NCI-H1694 treated with DMSO at 0.1 percent for 48 hours (cell line): Measurements from ENCODE around the gene SUGCT.
"Not testable (repeated sequence)": the region's sequence is repeated elsewhere in the genome, so short reads cannot be mapped to it uniquely, and the experiment has no call there.

ENCODE experiments used
- DNase-seq: peaks from one replicate; lab custom pipeline; 2025; lab: John Stamatoyannopoulos, UW

The SUGCT gene

DNA sequence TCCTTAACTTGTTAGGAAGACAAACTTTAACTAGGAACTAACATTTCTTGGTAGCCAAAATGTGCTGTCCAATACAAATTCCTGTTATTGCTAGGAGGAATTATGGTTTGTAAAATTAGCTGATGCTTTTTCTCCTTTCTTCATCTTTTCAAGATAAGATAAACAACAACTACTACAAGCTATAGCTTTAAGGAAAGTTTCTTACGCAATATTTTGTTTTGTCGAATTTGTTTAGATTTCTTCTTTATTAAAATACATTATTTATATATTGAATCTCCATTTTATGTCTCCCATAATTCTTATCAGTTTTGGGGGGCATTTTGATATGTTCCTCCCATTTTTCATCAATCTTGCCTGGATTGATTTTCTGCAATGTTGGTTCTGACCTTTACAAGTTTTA is 277.5 kb downstream of the SUGCT start:
- DNase-seq: no peak

GRCh38 chr7:40414704-40415103 is 279.9 kb downstream of the SUGCT start:
- not testable (repeated sequence) for DNase-seq

GRCh38 chr7:40418448-40418847 is 283.6 kb downstream of the SUGCT start:
- no peak for DNase-seq

- no peak for DNase-seq
Measured at GRCh38 chr7:40418983-40419382, 284.2 kb downstream of the SUGCT start.

DNA sequence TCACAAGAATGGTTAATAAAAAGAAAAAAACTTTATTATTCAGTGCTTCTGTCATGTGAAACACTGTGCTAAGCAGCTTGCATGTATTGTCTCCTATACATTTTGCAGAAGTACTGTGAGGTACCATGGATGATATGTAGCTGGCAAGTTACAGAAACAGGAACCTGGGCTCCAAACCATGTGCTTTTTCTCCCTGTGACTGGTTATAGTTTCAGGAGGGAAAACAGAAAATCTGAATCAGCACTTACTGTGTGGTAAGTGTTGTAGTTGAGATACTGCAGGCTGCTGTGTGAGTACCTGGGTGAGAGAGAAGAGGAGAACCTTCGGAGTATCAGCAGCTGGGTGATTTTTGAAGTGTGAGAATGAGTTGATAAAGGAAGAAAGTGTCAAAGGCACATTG is 285.0 kb downstream of the SUGCT start:
- no peak for DNase-seq

DNA sequence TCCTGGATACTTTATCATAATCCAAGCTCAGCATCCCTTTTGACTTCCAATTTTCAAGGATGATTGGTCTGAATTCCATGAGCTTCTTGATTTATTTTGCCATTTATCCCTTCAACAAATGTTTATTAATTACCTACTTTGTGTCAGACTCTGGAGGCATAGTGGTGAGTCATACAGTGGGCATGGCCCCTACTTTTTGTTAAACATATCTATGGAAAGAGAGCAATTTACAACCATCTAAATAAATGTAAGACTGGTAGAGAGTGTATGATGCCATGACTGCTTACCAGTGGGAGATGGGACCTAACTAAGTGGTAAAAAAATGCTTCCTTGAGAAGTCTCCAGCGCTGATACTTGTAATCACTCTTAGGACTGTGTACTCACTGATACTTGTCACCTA is 286.6 kb downstream of the SUGCT start:
- DNase-seq: no peak

DNA sequence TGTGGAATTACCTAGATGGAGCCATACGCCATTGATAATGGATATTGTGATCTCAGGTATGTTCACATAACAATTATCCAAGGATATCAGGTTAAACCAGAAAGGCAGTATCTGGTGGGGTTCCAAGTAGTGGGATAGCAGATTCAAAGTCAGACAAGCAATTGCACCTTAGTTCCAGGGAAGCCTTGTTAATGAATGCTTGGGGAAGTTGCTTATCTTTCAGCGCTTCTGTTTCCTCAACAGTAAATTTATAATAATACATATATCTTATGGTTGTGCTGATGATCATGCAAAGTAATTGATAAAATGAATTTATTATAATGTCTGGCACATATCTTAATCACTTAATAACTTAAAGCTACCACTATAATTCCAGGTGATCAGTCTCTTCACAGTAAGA is 290.9 kb downstream of the SUGCT start:
- DNase-seq: no peak

GRCh38 chr7:40428421-40428820 is 293.6 kb downstream of the SUGCT start:
- no peak for DNase-seq

DNA sequence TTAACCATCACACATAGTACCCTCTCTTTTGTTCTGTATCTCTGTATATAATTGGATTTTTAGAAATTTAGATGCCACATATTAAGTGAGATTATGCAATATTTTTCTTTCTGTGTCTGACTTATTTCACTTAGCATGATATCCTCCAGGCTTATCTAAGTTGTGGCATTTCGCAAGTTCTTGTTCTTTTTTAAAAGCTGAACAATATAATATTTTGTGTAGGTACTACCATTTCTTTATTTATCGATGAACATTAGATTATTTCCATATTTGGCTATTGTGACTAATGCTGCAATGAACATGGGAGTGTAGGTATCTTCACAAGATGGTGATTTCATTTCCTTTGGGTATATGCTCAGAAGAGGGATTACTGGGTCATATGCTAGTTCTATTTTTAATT is 295.0 kb downstream of the SUGCT start:
- DNase-seq: no peak

DNA sequence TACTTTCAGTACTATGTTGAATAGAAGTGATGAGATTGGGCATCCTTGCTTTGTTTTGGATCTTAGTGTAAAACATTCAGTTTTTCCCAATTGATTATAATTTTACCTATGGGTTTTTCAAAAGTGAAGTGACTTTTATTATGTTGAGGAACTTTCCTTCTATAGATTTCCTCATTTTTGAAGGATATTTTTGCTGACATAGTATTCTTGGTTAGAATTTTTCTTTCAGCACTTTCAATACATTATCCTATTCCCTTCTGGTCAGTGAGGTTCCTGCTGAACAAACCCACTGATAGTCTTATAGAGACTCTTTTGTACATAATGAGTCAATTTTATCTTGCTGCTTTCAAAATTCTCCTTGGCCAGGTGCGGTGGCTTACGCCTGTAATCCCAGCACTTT is 297.2 kb downstream of the SUGCT start:
- no peak for DNase-seq

- no peak for DNase-seq
Measured at GRCh38 chr7:40436710-40437109, 301.9 kb downstream of the SUGCT start.

DNA sequence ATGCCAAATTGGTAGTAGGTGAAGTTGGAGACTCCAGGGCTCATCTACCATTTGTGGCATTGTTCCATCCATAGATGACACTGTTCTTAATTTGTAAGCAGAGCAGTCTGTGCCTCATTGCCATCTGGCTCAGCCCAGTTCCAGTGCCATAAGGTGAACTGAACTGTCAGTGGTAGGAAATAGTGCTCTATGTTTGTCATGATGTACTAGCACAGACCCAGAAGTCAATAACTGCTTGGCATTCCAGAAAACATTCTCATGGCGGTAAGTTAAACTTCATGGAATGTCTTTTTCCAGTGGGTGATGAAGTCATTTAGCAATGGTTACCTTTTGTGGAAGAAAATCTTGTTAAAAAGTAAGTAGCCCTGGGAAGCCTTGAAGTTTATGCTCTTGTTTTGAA is 302.7 kb downstream of the SUGCT start:
- DNase-seq: peak; percentile 46

GRCh38 chr7:40437936-40438634 is 303.3 kb downstream of the SUGCT start:
- no peak for DNase-seq

DNA sequence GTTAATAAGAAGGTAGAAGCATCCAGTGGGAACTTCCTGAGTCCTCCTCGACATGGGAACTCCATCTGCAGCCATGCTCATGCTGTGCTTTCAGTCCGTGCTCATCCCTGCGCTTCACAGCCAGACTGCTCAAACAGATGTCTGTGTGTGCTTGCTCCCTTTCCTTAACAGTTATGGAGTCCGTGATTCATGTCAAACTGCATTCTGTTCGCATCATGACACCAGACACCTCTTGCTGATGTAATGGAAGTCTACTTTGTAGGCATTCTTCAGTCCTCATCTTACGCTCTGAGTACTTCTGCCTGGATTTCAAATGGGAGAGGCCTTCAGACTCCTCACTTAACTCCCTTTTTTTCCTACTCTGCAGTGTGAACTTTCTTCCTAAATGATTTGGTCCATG is 304.9 kb downstream of the SUGCT start:
- no peak for DNase-seq

GRCh38 chr7:40447345-40447744 is 312.5 kb downstream of the SUGCT start:
- DNase-seq: no peak

GRCh38 chr7:40455485-40455884 is 320.7 kb downstream of the SUGCT start:
- no peak for DNase-seq

- DNase-seq: no peak
Measured at GRCh38 chr7:40457776-40458480, 323.1 kb downstream of the SUGCT start.

DNA sequence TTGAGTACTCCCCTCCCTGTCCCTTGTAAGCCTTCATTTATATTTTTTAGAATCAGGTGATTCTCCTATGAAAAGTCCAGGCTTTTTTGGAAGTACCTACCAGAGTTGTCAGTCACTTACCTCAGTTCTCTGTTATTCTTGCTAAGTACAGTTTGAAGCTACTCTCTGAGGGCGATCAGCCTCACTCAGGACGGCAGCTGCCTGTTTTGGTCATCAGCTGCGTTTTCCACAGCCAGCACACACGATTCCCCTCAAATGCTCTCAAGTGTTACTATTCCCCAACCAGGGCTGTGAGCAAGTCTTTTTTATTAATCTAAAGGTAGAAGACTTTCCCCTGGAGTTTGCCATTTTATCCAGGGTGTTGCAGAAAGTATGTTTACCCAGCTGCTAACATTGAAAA is 328.6 kb downstream of the SUGCT start:
- no peak for DNase-seq

DNA sequence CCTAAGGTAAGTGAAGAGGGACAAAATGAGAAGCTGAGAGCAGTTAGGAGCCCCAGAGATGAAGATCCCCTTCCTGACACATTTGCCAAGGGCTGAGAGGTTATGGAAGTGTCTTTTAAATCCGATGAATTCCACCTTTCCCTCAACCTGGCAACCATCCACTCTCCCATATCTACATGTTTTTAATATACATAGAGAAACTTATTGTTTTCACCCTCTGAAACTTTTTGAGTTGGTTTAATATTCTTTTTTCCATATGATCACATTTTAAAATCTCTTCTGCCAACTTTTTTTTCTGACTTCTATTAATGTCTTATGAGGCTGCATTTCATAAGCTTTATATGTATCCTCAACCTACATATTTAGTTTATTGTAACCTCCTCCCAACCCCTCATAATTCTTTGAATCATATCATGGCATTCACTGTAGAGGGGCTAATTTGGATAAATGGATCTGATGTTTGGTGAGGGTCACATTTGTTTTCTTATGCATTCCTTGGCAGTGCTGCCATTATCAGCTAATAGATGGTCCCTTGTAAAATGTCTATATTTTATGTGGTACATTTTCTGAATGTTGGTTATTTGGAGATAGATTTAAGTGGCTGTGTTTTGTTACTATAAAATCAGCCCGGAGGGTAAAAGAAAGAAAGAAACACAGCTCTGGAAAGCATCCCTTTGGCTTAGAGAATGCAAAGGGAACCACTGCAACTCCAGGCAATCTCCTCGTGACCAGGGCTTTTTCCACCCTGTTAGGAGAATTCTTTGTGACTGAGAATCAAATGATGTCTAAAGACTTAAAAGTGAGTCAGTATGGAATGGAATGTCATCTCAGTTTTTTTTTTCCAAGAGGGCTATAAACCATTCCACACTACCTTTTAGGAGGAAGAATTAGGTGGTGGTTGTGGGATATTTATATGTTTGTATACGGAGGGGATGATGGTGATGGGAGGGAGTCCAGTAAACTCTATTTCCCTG is 334.4 kb downstream of the SUGCT start:
- DNase-seq: no peak

- DNase-seq: no peak
Measured at GRCh38 chr7:40470091-40470592, 335.3 kb downstream of the SUGCT start.

GRCh38 chr7:40470817-40471216 is 336.0 kb downstream of the SUGCT start:
- no peak for DNase-seq

- no peak for DNase-seq
Measured at GRCh38 chr7:40471891-40472290, 337.1 kb downstream of the SUGCT start.
